Astrocyte (in vitro differentiated cells and primary cell): Measurements from ENCODE around the gene GLT1D1. TPM values are rescaled to one million over a fixed set of nuclear protein-coding genes. Genes with fewer than 3 reads are reported as not detected.

Experiments used
- DNase-seq: peaks from one replicate; pipeline ENCODE4 v3.0.0-alpha.2; 2010; ENCODE audit warnings: low read depth
- FAIRE-seq: peaks from 2 replicates; lab custom pipeline; 2011; peaks lifted over from hg19 to GRCh38; lab: Jason Lieb, UNC
- H2AFZ ChIP-seq: 2 replicates; pipeline ENCODE4 v1.6.0; 2012; ENCODE audit warnings: low read depth, low read length, inconsistent platforms
- H3K27ac ChIP-seq: 2 replicates; pipeline ENCODE4 v1.5.1; 2011; ENCODE audit warnings: low read depth, low read length, inconsistent platforms
- H3K27me3 ChIP-seq: 2 replicates; pipeline ENCODE4 v1.6.0; 2011; ENCODE audit warnings: low read length, inconsistent platforms; ENCODE audit not compliant: insufficient read depth
- H3K36me3 ChIP-seq: 2 replicates; pipeline ENCODE4 v1.5.1; 2011; ENCODE audit warnings: low read length, inconsistent platforms; ENCODE audit not compliant: insufficient read depth
- H3K4me1 ChIP-seq: 2 replicates; pipeline ENCODE4 v1.5.1; 2011; ENCODE audit warnings: low read length, inconsistent platforms; ENCODE audit not compliant: insufficient read depth
- H3K4me2 ChIP-seq: 2 replicates; pipeline ENCODE4 v1.6.0; 2012; ENCODE audit warnings: low read length, inconsistent platforms
- H3K4me3 ChIP-seq: 2 replicates; pipeline ENCODE4 v1.5.1; 2011; ENCODE audit warnings: low read depth, mild to moderate bottlenecking, low read length, inconsistent platforms; ENCODE audit not compliant: insufficient read depth
- H3K79me2 ChIP-seq: 2 replicates; pipeline ENCODE4 v1.6.0; 2012; ENCODE audit warnings: mild to moderate bottlenecking, low read length, inconsistent platforms; ENCODE audit not compliant: insufficient read depth
- H3K9ac ChIP-seq: 2 replicates; pipeline ENCODE4 v1.6.0; 2012; ENCODE audit warnings: mild to moderate bottlenecking, low read length, inconsistent platforms
- H3K9me3 ChIP-seq: 2 replicates; pipeline ENCODE4 v1.5.1; 2012; ENCODE audit warnings: low read depth, mild to moderate bottlenecking, low read length, inconsistent platforms; ENCODE audit not compliant: insufficient read depth
- H4K20me1 ChIP-seq: 2 replicates; pipeline ENCODE4 v1.6.0; 2012; ENCODE audit warnings: low read length, inconsistent platforms; ENCODE audit not compliant: insufficient read depth
- H3K27ac Mint-ChIP-seq: one replicate; pipeline ENCODE4 v1.8.0; 2021; ENCODE audit warnings: mild to moderate bottlenecking, mixed read lengths; ENCODE audit not compliant: unreplicated experiment
- H3K27me3 Mint-ChIP-seq: one replicate; pipeline ENCODE4 v1.8.0; 2021; ENCODE audit warnings: low read depth, mixed read lengths; ENCODE audit not compliant: unreplicated experiment
- H3K36me3 Mint-ChIP-seq: one replicate; pipeline ENCODE4 v1.8.0; 2021; ENCODE audit warnings: low read depth, mixed read lengths; ENCODE audit not compliant: unreplicated experiment
- H3K4me1 Mint-ChIP-seq: one replicate; pipeline ENCODE4 v1.8.0; 2021; ENCODE audit warnings: low read depth, mixed read lengths; ENCODE audit not compliant: unreplicated experiment
- H3K4me3 Mint-ChIP-seq: one replicate; pipeline ENCODE4 v1.8.0; 2021; ENCODE audit warnings: mild to moderate bottlenecking, moderate library complexity, mixed read lengths; ENCODE audit not compliant: unreplicated experiment
- H3K9me3 Mint-ChIP-seq: one replicate; pipeline ENCODE4 v1.8.0; 2021; ENCODE audit warnings: mild to moderate bottlenecking, mixed read lengths; ENCODE audit not compliant: unreplicated experiment
- CTCF ChIP-seq: IDR thresholded peaks from 2 replicates; pipeline ENCODE4 v1.5.1; 2011; ENCODE audit warnings: low read depth, mild to moderate bottlenecking, inconsistent platforms, low read length, moderate library complexity; ENCODE audit not compliant: insufficient read depth
- EZH2 ChIP-seq: IDR thresholded peaks from 2 replicates; pipeline ENCODE4 v1.6.1; 2012; ENCODE audit warnings: mild to moderate bottlenecking, low read length, inconsistent platforms; ENCODE audit not compliant: insufficient read depth
- total RNA-seq: library from RNA; stranded (reverse); gene quantifications from 2 replicates; pipeline ENCODE4 v1.2.1, GENCODE V29; 2021

Gene GLT1D1
- total RNA-seq, 1 donor from 2014 or later: 0.16 TPM

- TF ChIP-seq EZH2 (no peak), CTCF (no peak)
- H4K20me1 ChIP-seq: no peaks in the 10 kb centered on the region
- H3K79me2 ChIP-seq: no peaks in the 10 kb centered on the region
- no peak overlapping the region for H3K9ac ChIP-seq
- H3K36me3 Mint-ChIP-seq: no peaks in the 10 kb centered on the region
- peaks cover 19% of the 10 kb centered on the region for H3K9me3 Mint-ChIP-seq
- H3K27me3 Mint-ChIP-seq: no peaks in the 10 kb centered on the region
- H3K4me2 ChIP-seq: no peak overlapping the region
- H3K27me3 ChIP-seq: no peaks in the 10 kb centered on the region
- H3K27ac ChIP-seq: no peak overlapping the region
- H3K4me1 Mint-ChIP-seq: no peaks in the 10 kb centered on the region
- H3K36me3 ChIP-seq: no peaks in the 10 kb centered on the region
- H3K27ac Mint-ChIP-seq: no peak overlapping the region
- no peak for FAIRE-seq
- H3K9me3 ChIP-seq: peaks cover 3% of the 10 kb centered on the region
- no peak for DNase-seq
- no peak overlapping the region for H3K4me3 ChIP-seq
- no peaks in the 10 kb centered on the region for H3K4me1 ChIP-seq
- H3K4me3 Mint-ChIP-seq: no peak overlapping the region
- H2AFZ ChIP-seq: no peak overlapping the region
These were observed 175.6 kb downstream of the GLT1D1 start for GRCh38 chr12:129028844-129029243.

Other genes with a start within 250 kb of the GLT1D1 start
- gene SLC15A4, start 29.5 kb upstream of the GLT1D1 start, total RNA-seq: 11.9 and 12.4 TPM in 2 replicates